H1 (cell line): ENCODE data around the gene SIGLEC14. TPM values are rescaled to one million over a fixed set of nuclear protein-coding genes. Genes with fewer than 3 reads are reported as not detected.

Source experiments
- CTCF ChIA-PET: fragments of 300-600 bp; sonication (Branson Sonifier 250); formaldehyde crosslinking; loops from one replicate; lab custom pipeline; 2021; ENCODE audit not compliant: partially characterized antibody; lab: Charles Lee
- POLR2A ChIA-PET: fragments of 300-600 bp; sonication (Branson Sonifier 250); formaldehyde crosslinking; loops from one replicate; lab custom pipeline; 2021; ENCODE audit warnings: inconsistent platforms; ENCODE audit not compliant: partially characterized antibody; lab: Charles Lee
- DNase-seq, 2 experiments: peaks; one replicate each; pipeline versions ENCODE4 v3.0.0 to v3.0.0-alpha.2; 2010 to 2022; ENCODE audit warnings: low spot score in 2 of 2, low read depth in 1 of 2, mixed read lengths in 1 of 2
- FAIRE-seq: peaks from 2 replicates; lab custom pipeline; 2011; peaks lifted over from hg19 to GRCh38; lab: Jason Lieb, UNC
- H2AFZ ChIP-seq: 2 replicates; pipeline ENCODE4 v1.8.1; 2012; ENCODE audit warnings: low read length, inconsistent platforms
- H2AK5ac ChIP-seq: 2 replicates; pipeline ENCODE4 v1.6.1; 2013; ENCODE audit warnings: low read depth, low read length
- H2BK120ac ChIP-seq: replicated peaks from 2 replicates; pipeline ENCODE3; 2013; ENCODE audit warnings: low read depth, low read length, inconsistent platforms
- H2BK12ac ChIP-seq: 2 replicates; pipeline ENCODE4 v1.6.1; 2013; ENCODE audit warnings: low read depth, low read length
- H2BK15ac ChIP-seq: 2 replicates; pipeline ENCODE4 v1.6.1; 2013; ENCODE audit warnings: low read length
- H2BK20ac ChIP-seq: 2 replicates; pipeline ENCODE4 v1.6.1; 2013; ENCODE audit warnings: low read length
- H2BK5ac ChIP-seq: 2 replicates; pipeline ENCODE4 v1.6.1; 2013; ENCODE audit warnings: low read depth, low read length
- H3K14ac ChIP-seq: 2 replicates; pipeline ENCODE4 v1.6.1; 2013; ENCODE audit warnings: inconsistent platforms; ENCODE audit not compliant: insufficient read length
- H3K18ac ChIP-seq: 2 replicates; pipeline ENCODE4 v1.6.1; 2013; ENCODE audit warnings: low read length; ENCODE audit errors: extremely low read depth
- H3K23ac ChIP-seq: 2 replicates; pipeline ENCODE4 v1.6.1; 2013; ENCODE audit warnings: inconsistent platforms; ENCODE audit not compliant: insufficient read length
- H3K23me2 ChIP-seq: 2 replicates; pipeline ENCODE4 v1.6.1; 2013; ENCODE audit warnings: low read depth, low read length
- H3K27ac ChIP-seq: 2 replicates; pipeline ENCODE4 v1.6.1; 2011; ENCODE audit warnings: low read depth, low read length, inconsistent platforms
- H3K27me3 ChIP-seq, 4 experiments: replicated peaks in 1 of 4; 1 replicate in 1 of 4; 2 replicates in 3 of 4; pipeline versions ENCODE4 v1.6.1 to v1.8.1; 2011 to 2013; ENCODE audit warnings: low read length in 3 of 4, mild to moderate bottlenecking in 3 of 4, inconsistent platforms in 2 of 4, mixed read lengths in 2 of 4, moderate library complexity in 1 of 4; ENCODE audit not compliant: control insufficient read depth in 3 of 4, insufficient read depth in 3 of 4; ENCODE audit errors: extremely low read depth in 1 of 4
- H3K36me3 ChIP-seq, 4 experiments: 2 replicates each; pipeline versions ENCODE4 v1.6.1 to v1.8.1; 2011 to 2013; ENCODE audit warnings: mild to moderate bottlenecking in 4 of 4, low read length in 3 of 4, moderate library complexity in 2 of 4, control low read depth in 1 of 4, inconsistent platforms in 1 of 4; ENCODE audit not compliant: insufficient read depth in 4 of 4, control insufficient read depth in 2 of 4
- H3K4ac ChIP-seq: replicated peaks from 2 replicates; pipeline ENCODE3; 2013; ENCODE audit warnings: low read length, low read depth, mixed read lengths, inconsistent platforms; ENCODE audit not compliant: insufficient read length
- H3K4me1 ChIP-seq, 4 experiments: replicated peaks in 1 of 4; 1 replicate in 1 of 4; 2 replicates in 3 of 4; pipeline versions ENCODE4 v1.6.1 to v1.8.1; 2011 to 2013; ENCODE audit warnings: low read length in 3 of 4, inconsistent platforms in 2 of 4, mixed read lengths in 1 of 4; ENCODE audit not compliant: insufficient read depth in 4 of 4, control insufficient read depth in 3 of 4
- H3K4me2 ChIP-seq, 2 experiments: 2 replicates each; pipeline versions ENCODE4 v1.6.1 to v1.8.1; 2011 to 2013; ENCODE audit warnings: low read depth in 2 of 2, low read length in 2 of 2, control low read depth in 1 of 2, inconsistent platforms in 1 of 2, mild to moderate bottlenecking in 1 of 2; ENCODE audit not compliant: insufficient read depth in 1 of 2
- H3K4me3 ChIP-seq, 4 experiments: fragments of 200-600, 300-600 bp in 1 of 4; sonication (generic), shearing (Covaris generic), sonication (Bioruptor Twin) in 1 of 4; 2 replicates each; pipeline versions ENCODE4 v1.5.1 to v1.8.1; 2011 to 2016; ENCODE audit warnings: low read length in 4 of 4, low read depth in 3 of 4, control low read depth in 2 of 4, inconsistent platforms in 2 of 4, mild to moderate bottlenecking in 2 of 4, mixed read lengths in 1 of 4, moderate library complexity in 1 of 4; ENCODE audit not compliant: insufficient read depth in 2 of 4; ENCODE audit errors: extremely low read depth in 1 of 4
- H3K56ac ChIP-seq: replicated peaks from 2 replicates; pipeline ENCODE3; 2013; ENCODE audit warnings: low read depth, mild to moderate bottlenecking, mixed read lengths, low read length, inconsistent platforms; ENCODE audit not compliant: insufficient read length
- H3K79me1 ChIP-seq: 2 replicates; pipeline ENCODE4 v1.6.1; 2013; ENCODE audit warnings: low read depth, low read length, control low read depth
- H3K79me2 ChIP-seq, 2 experiments: 2 replicates each; pipeline versions ENCODE4 v1.6.1 to v1.8.1; 2012 to 2013; ENCODE audit warnings: low read length in 2 of 2, mild to moderate bottlenecking in 2 of 2, inconsistent platforms in 1 of 2; ENCODE audit not compliant: insufficient read depth in 2 of 2, control insufficient read depth in 1 of 2
- H3K9ac ChIP-seq, 4 experiments: replicated peaks in 1 of 4; 1 replicate in 1 of 4; 2 replicates in 3 of 4; pipeline versions ENCODE4 v1.6.1 to v1.8.1; 2011 to 2013; ENCODE audit warnings: low read depth in 3 of 4, low read length in 3 of 4, control low read depth in 2 of 4, mild to moderate bottlenecking in 2 of 4, moderate library complexity in 2 of 4, inconsistent platforms in 1 of 4; ENCODE audit errors: extremely low read depth in 1 of 4
- H3K9me3 ChIP-seq, 2 experiments: 2 replicates each; pipeline versions ENCODE4 v1.6.1 to v1.8.1; 2012 to 2013; ENCODE audit warnings: mild to moderate bottlenecking in 2 of 2, moderate library complexity in 2 of 2, control low read depth in 1 of 2, inconsistent platforms in 1 of 2, low read depth in 1 of 2, low read length in 1 of 2, mixed read lengths in 1 of 2; ENCODE audit not compliant: insufficient read depth in 2 of 2
- H4K20me1 ChIP-seq, 2 experiments: replicated peaks in 1 of 2; 2 replicates each; pipeline versions ENCODE3 to v1.8.1; 2011 to 2013; ENCODE audit warnings: inconsistent platforms in 2 of 2, low read length in 2 of 2, mild to moderate bottlenecking in 1 of 2; ENCODE audit not compliant: insufficient read depth in 2 of 2, control insufficient read depth in 1 of 2
- H4K5ac ChIP-seq: 2 replicates; pipeline ENCODE4 v1.6.1; 2013; ENCODE audit warnings: low read length, low read depth, mixed read lengths, inconsistent platforms; ENCODE audit not compliant: insufficient read length
- H4K8ac ChIP-seq: 2 replicates; pipeline ENCODE4 v1.8.0; 2013; ENCODE audit warnings: mild to moderate bottlenecking, moderate library complexity, low read length, inconsistent platforms; ENCODE audit not compliant: insufficient read depth; ENCODE audit errors: extremely low read depth
- H4K91ac ChIP-seq: replicated peaks from 2 replicates; pipeline ENCODE3; 2013; ENCODE audit warnings: low read length, mixed read lengths, inconsistent platforms; ENCODE audit not compliant: insufficient read length
- BACH1 ChIP-seq: IDR thresholded peaks from 2 replicates; pipeline ENCODE4 v1.6.1; 2012; ENCODE audit warnings: low read length, improper control_type of control experiment
- WGBS, 2 experiments: shearing (Covaris generic) in 1 of 2; methylation state at CpG; one replicate each; pipeline versions ENCODE4 v1.1.6 to v1.1.7; 2013 to 2015; ENCODE audit warnings: low lambda C conversion rate in 2 of 2, mixed read lengths in 2 of 2, inconsistent platforms in 1 of 2, low coverage in 1 of 2, missing lambda C conversion rate in 1 of 2; ENCODE audit not compliant: insufficient replicate concordance in 2 of 2, insufficient coverage in 1 of 2, insufficient read length in 1 of 2; ENCODE audit errors: extremely low coverage in 1 of 2, missing lambda C conversion rate in 1 of 2; 5-methylcytosine and 5-hydroxymethylcytosine counted together
- polyA plus RNA-seq, 7 experiments: library from polyadenylated mRNA; depleted of rRNA in 3 of 7; stranded (reverse) in 5 of 7; unstranded in 2 of 7; fragments of >200 nt in 5 of 7; fragments of 200-250 nt in 2 of 7; gene quantifications; 1 replicate in 5 of 7; 2 replicates in 1 of 7; 4 replicates in 1 of 7; pipeline versions ENCODE4 v1.2.1 to v1.2.3, GENCODE V29; 2011 to 2013; ENCODE audit warnings: missing spikeins in 2 of 7, mixed read lengths in 2 of 7
- total RNA-seq: library from RNA; stranded (reverse); fragmentation: NEBNext Ultra II Directional; extraction: Animal tissue kit (Norgen Biotek cat#: 25700); gene quantifications from 2 replicates; pipeline ENCODE4 v1.2.1, GENCODE V29; 2021

Gene SIGLEC14
- total and polyA plus RNA-seq, 2 of the 8 experiments (the other 6 are each of a cell fraction or from before 2014, with no cell fraction given): not detected

DNA sequence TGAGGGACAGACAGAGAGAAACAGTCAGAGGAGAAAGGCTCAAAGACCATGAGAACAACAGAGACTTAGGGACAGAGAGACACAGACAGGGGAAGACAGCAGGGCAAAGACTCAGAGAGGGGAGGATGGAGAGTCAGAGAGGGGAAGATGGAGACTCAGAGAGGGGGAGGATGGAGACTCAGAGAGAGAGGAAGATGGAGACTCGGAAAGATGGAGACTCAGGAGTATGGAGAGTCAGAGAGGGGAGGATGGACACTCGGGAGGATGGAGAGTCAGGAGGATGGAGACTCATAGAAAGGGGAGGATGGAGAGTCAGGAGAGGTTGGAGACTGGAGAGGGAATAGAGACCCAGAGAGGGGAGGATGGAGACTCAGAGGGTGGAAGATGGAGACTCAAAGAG is 47.2 kb upstream of the SIGLEC14 start:
- H3K56ac ChIP-seq: no peak overlapping the region
- no peak overlapping the region for H2BK120ac ChIP-seq
- ChIA-PET CTCF (interaction anchor here (1.9 kb wide), 1 partner anchor 10 kb away, joined by 9 read pairs; no protein-coding TSS in a partner anchor), POLR2A (no interaction called here)
- H3K18ac ChIP-seq: no peak overlapping the region
- no peak overlapping the region for H3K4ac ChIP-seq
- no peak overlapping the region for H4K91ac ChIP-seq
- peaks cover 0 to 7% of the 10 kb centered on the region in 2 experiments for H4K20me1 ChIP-seq
- H2BK5ac ChIP-seq: no peak overlapping the region
- H2BK20ac ChIP-seq: no peak overlapping the region
- H4K8ac ChIP-seq: no peak overlapping the region
- no peaks in the 10 kb centered on the region for H3K27me3 ChIP-seq
- no peak overlapping the region for H3K27ac ChIP-seq
- FAIRE-seq (no peak), DNase-seq (no peak)
- WGBS, 2 experiments: 89% methylated on average over 2 of the region's 2 CpGs; no CpG with 5 or more reads in 1 of the 2 experiments
- no peak overlapping the region for H3K4me2 ChIP-seq
- no peak overlapping the region for H3K23ac ChIP-seq
- no peak overlapping the region for H3K9ac ChIP-seq
- H2AFZ ChIP-seq: no peak overlapping the region
- H3K79me1 ChIP-seq: peaks cover 11% of the 10 kb centered on the region
- no peak overlapping the region for H2AK5ac ChIP-seq
- H2BK15ac ChIP-seq: no peak overlapping the region
- no peak overlapping the region for H3K4me3 ChIP-seq
- no peak overlapping the region for H4K5ac ChIP-seq
- no peak for TF ChIP-seq BACH1
- 0 out of 8 replicates have a peak, but pooled peaks cover 0 to 4% (median 0%) of the 10 kb centered on the region in 4 experiments for H3K36me3 ChIP-seq
- no peaks in the 10 kb centered on the region for H3K9me3 ChIP-seq
- H3K23me2 ChIP-seq: peaks cover 10% of the 10 kb centered on the region; the same call in 1 of the 2 replicates
- H2BK12ac ChIP-seq: no peak overlapping the region
- H3K79me2 ChIP-seq: peaks cover 0 to 12% of the 10 kb centered on the region in 2 experiments; a peak in 1 of 4 replicates
- peaks cover 0 to 11% (median 4%) of the 10 kb centered on the region in 4 experiments; a peak in 4 of 7 replicates for H3K4me1 ChIP-seq
- H3K14ac ChIP-seq: no peak overlapping the region
